Calu3 (cell line): ENCODE data around the gene CLPSL2. TPM values are rescaled to one million over a fixed set of nuclear protein-coding genes. Genes with fewer than 3 reads are reported as not detected.
A peak's percentile ranks its signal among the peaks of the same experiment; 100 is the strongest.

Experiments used
- BruUV-seq: library from RNA; stranded (reverse); fragments of 400-500 nt; replicated peaks from 2 replicates; lab custom pipeline; 2021; lab: Mats Ljungman, UMichigan
- CTCF ChIA-PET: fragments of 300-600 bp; sonication (Branson Sonifier 250); formaldehyde crosslinking; loops from one replicate; lab custom pipeline; 2022; ENCODE audit warnings: antibody characterized with exemption; lab: Charles Lee
- DNase-seq: peaks from one replicate; pipeline ENCODE4 v3.0.0; 2022
- H3K27ac Mint-ChIP-seq: one replicate; pipeline ENCODE4 v1.8.0; 2022; ENCODE audit warnings: mixed read lengths; ENCODE audit not compliant: unreplicated experiment
- H3K27me3 Mint-ChIP-seq: one replicate; pipeline ENCODE4 v1.8.0; 2022; ENCODE audit warnings: mixed read lengths; ENCODE audit not compliant: unreplicated experiment
- H3K36me3 Mint-ChIP-seq: one replicate; pipeline ENCODE4 v1.8.0; 2022; ENCODE audit warnings: mild to moderate bottlenecking, moderate library complexity, mixed read lengths; ENCODE audit not compliant: insufficient read depth, unreplicated experiment
- H3K4me1 Mint-ChIP-seq: one replicate; pipeline ENCODE4 v1.8.0; 2022; ENCODE audit warnings: mild to moderate bottlenecking, low read depth, mixed read lengths; ENCODE audit not compliant: unreplicated experiment
- H3K4me3 Mint-ChIP-seq: one replicate; pipeline ENCODE4 v1.8.0; 2022; ENCODE audit warnings: mild to moderate bottlenecking, low read depth, moderate library complexity, mixed read lengths; ENCODE audit not compliant: unreplicated experiment
- H3K9me3 Mint-ChIP-seq: one replicate; pipeline ENCODE4 v1.8.0; 2022; ENCODE audit warnings: low read depth, mixed read lengths; ENCODE audit not compliant: unreplicated experiment
- intact Hi-C: fragments of 100-400 bp; cut with micrococcal nuclease; formaldehyde crosslinking; loops from one replicate; pipeline ENCODE4 v1.10.0; 2022; ENCODE audit not compliant: unreplicated experiment
- total RNA-seq: library from RNA; stranded (reverse); gene quantifications from 2 replicates; pipeline ENCODE4 v1.2.3, GENCODE V29; 2022
- TF ChIP-seq, protein P1 (sequence below): fragments of 200-600 bp; IDR thresholded peaks from one replicate; pipeline ENCODE4 v1.8.0; 2022; ENCODE audit warnings: antibody characterized with exemption; ENCODE audit not compliant: unreplicated experiment

CLPSL2 gene
- total RNA-seq, 1 experiment from 2014 or later: not detected

DNA sequence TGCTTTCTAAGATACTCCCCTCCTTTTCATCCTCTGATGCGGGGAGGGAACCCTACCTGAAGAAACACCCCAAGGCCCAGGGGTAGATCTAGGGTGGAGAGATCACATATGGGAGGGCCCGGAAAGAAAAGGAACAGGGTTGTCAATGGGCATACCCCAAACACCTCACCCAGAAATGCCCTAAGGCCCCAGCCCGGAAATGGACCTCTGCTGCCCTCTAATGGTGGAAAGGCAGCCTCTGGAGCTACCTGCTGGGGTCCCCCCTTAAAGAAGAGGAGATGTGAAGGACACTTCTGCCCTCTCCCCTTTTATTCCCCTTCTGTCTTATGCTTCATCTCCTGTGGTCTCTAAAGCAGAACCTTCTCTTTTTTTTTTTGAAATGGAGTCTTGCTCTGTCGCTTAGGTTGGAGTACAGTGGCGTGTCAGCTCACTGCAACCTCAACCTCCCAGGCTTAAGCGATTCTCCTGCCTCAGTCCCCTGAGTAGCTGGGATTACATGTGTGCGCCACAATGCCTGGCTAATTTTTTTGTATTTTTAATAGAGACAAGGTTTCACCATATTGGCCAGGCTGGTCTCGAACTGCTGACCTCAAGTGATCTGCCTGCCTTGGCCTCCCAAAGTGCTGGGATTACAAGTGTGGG is 40.0 kb upstream of the CLPSL2 start:
- H3K27ac Mint-ChIP-seq: no peak overlapping the region
- H3K27me3 Mint-ChIP-seq: no peaks in the 10 kb centered on the region
- BruUV-seq: no TSS peak
- H3K4me3 Mint-ChIP-seq: no peak overlapping the region
- H3K36me3 Mint-ChIP-seq: peaks cover 7% of the 10 kb centered on the region
- intact Hi-C loops: loop anchor here (5.0 kb wide), 2 partner anchors 49 to 134 kb away; partner anchors contain the start of gene FKBP5
- peak; percentile 85 for DNase-seq
- peaks cover 7% of the 10 kb centered on the region for H3K4me1 Mint-ChIP-seq
- TF ChIP-seq, protein P1, sequence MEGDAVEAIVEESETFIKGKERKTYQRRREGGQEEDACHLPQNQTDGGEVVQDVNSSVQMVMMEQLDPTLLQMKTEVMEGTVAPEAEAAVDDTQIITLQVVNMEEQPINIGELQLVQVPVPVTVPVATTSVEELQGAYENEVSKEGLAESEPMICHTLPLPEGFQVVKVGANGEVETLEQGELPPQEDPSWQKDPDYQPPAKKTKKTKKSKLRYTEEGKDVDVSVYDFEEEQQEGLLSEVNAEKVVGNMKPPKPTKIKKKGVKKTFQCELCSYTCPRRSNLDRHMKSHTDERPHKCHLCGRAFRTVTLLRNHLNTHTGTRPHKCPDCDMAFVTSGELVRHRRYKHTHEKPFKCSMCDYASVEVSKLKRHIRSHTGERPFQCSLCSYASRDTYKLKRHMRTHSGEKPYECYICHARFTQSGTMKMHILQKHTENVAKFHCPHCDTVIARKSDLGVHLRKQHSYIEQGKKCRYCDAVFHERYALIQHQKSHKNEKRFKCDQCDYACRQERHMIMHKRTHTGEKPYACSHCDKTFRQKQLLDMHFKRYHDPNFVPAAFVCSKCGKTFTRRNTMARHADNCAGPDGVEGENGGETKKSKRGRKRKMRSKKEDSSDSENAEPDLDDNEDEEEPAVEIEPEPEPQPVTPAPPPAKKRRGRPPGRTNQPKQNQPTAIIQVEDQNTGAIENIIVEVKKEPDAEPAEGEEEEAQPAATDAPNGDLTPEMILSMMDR: peak; percentile 90
- H3K9me3 Mint-ChIP-seq: no peaks in the 10 kb centered on the region
- CTCF ChIA-PET: interaction anchor here (1.0 to 2.9 kb wide), 11 partner anchors 8 to 215 kb away, joined by 3 to 28 read pairs (median 4); no protein-coding TSS in a partner anchor

DNA sequence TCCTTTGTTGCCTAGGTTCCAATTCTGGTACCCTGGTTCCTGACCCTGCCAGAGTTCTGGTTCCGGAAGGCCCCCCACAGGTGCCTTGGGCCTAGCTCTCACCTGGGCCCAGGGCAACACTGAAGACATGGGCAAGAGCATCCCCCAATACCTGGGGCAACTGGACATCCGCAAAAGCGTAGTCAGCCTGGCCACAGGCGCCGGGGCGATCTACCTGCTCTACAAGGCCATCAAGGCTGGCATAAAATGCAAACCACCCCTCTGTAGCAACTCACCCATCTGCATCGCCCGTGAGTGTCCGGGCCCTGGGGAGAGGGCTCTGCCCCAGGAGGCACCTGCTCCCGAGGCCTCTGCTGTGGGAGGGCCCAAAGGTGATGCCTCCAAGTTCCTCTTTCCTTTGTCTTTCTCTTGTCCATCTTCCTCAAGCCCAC is 39.4 kb upstream of the CLPSL2 start, which contains the start of gene ARMC12:
TSS of gene ARMC12 (plus strand) at position 51 of the 431 bp plus-strand sequence. CDS start at position 128, 77 bp downstream.
- intact Hi-C loops: loop anchor here (1.0 to 5.0 kb wide), 4 partner anchors 50 to 215 kb away; partner anchors contain the start of gene FKBP5
- TF ChIP-seq, protein P1: no peak
- DNase-seq: no peak
- no TSS peak for BruUV-seq
- Mint-ChIP-seq H3K4me1 (peaks cover 7% of the 10 kb centered on the region), H3K27ac (no peak within 1 kb of the TSS), H3K4me3 (no peak within 1 kb of the TSS), H3K27me3 (no peaks in the 10 kb centered on the region), H3K36me3 (peaks cover under 1% of the 10 kb centered on the region), H3K9me3 (no peaks in the 10 kb centered on the region)
- CTCF ChIA-PET: interaction anchor here (0.6 to 2.9 kb wide), 17 partner anchors 9 to 440 kb away, joined by 3 to 28 read pairs (median 3); no protein-coding TSS in a partner anchor

DNA sequence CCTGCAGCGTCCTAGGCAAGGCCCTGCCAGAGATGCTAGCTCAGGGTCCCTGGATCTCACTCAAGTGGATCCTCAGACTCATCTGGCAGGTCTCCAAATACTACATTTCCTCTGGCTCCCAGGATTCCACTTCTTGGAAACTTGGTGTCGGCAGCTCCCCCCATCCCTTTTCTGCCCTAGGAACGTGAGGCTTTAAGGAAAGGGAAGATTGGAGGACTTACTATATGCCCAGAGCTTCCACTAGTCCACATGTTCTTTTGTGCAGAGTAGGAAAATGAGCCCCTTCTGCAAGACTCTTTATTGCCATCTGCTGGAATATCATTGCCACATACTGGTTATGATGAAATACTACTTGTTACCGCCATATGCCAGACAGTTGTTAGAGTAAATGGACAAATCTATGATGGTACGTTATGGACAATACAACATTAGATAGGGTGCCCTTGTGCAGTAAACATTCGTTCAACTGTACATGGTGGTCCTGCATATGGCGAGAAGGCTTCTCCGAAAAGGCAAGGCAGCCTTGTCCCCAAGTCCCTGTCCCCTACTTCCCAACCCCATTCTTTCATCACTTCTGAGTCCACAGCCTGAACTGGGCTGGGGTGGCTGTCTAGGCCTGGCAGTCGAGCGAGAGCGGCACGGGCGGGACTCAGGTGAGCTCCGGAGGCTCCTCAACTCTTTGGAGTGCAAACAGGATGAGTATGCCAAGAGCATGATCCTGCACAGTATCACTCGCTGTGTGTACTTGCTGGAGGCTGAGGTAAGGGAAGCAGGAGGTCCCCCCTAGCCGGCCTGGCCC is 38.8 kb upstream of the CLPSL2 start:
- Mint-ChIP-seq H3K27ac (no peak overlapping the region), H3K4me1 (peaks cover 9% of the 10 kb centered on the region), H3K36me3 (no peaks in the 10 kb centered on the region), H3K27me3 (no peaks in the 10 kb centered on the region), H3K4me3 (no peak overlapping the region), H3K9me3 (no peaks in the 10 kb centered on the region)
- TF ChIP-seq, protein P1: no peak
- BruUV-seq: no TSS peak
- DNase-seq: peak; percentile 27
- intact Hi-C loops: loop anchor here (1.0 to 5.0 kb wide), 4 partner anchors 50 to 215 kb away; partner anchors contain the start of gene FKBP5
- CTCF ChIA-PET: interaction anchor here (0.6 to 2.9 kb wide), 12 partner anchors 9 to 440 kb away, joined by 3 to 28 read pairs (median 3); no protein-coding TSS in a partner anchor
